ENCODE data around the gene CTNNA1.

DNA sequence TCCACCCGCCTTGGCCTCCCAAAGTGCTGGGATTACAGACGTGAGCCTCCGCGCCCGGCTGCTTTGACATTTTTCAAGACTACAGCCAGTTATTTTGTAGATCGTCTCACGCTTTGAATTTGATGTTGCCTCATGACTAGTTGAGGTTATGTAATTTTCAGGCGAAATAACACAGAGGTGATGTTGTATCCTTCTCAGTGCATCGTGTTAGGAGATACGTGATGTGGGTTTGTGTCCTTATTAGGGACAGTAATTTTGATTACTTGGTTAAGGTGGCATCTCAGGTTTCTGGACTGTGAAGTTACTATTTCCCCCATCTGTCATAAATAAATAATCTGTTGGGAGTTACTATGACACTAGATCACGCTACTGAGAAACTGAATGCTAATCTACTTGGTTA lies 25.0 kb downstream of the CTNNA1 start:
- TF ChIP-seq POLR2A (IDR thresholded peaks at IDR 0.05; ENCODE audit: extremely low read depth, insufficient read length) (no peak), MYC (IDR thresholded peaks at IDR 0.05; ENCODE audit: low read depth, low read length) (no peak)
- TF ChIP-seq, protein P1, sequence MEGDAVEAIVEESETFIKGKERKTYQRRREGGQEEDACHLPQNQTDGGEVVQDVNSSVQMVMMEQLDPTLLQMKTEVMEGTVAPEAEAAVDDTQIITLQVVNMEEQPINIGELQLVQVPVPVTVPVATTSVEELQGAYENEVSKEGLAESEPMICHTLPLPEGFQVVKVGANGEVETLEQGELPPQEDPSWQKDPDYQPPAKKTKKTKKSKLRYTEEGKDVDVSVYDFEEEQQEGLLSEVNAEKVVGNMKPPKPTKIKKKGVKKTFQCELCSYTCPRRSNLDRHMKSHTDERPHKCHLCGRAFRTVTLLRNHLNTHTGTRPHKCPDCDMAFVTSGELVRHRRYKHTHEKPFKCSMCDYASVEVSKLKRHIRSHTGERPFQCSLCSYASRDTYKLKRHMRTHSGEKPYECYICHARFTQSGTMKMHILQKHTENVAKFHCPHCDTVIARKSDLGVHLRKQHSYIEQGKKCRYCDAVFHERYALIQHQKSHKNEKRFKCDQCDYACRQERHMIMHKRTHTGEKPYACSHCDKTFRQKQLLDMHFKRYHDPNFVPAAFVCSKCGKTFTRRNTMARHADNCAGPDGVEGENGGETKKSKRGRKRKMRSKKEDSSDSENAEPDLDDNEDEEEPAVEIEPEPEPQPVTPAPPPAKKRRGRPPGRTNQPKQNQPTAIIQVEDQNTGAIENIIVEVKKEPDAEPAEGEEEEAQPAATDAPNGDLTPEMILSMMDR (IDR thresholded peaks at IDR 0.05; ENCODE audit: low read depth, low read length), result no peak
- TF ChIP-seq, protein P2, sequence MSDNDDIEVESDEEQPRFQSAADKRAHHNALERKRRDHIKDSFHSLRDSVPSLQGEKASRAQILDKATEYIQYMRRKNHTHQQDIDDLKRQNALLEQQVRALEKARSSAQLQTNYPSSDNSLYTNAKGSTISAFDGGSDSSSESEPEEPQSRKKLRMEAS (IDR thresholded peaks at IDR 0.05; ENCODE audit: low read depth, low read length), result no peak

Measured in NB4 (cell line).